ENCODE data around the gene KIFC3. TPM values are rescaled to one million over a fixed set of nuclear protein-coding genes. Genes with fewer than 3 reads are reported as not detected.
"Not testable (repeated sequence)": the region's sequence is repeated elsewhere in the genome, so short reads cannot be mapped to it uniquely, and the experiment has no call there.

Gene KIFC3
- total RNA-seq, 2 experiments from 2014 or later, result 0.53 TPM; not detected in 1

- no peaks in the 10 kb centered on the region for H3K36me3 Mint-ChIP-seq (ENCODE audit: low read depth)
- H3K4me1 Mint-ChIP-seq (ENCODE audit: low read depth), result no peaks in the 10 kb centered on the region
- ChIA-PET CTCF (no interaction called here), POLR2A (no interaction called here)
- no peak overlapping the region for H3K4me3 Mint-ChIP-seq
- ATAC-seq (no peak), DNase-seq (no peak)
- H3K27me3 Mint-ChIP-seq (ENCODE audit: low read depth), result peaks cover 13% of the 10 kb centered on the region
- no peak overlapping the region for H3K27ac Mint-ChIP-seq
- no peaks in the 10 kb centered on the region for H3K9me3 Mint-ChIP-seq (ENCODE audit: insufficient read depth)
These were observed 19.8 kb upstream of the KIFC3 start for GRCh38 chr16:57822018-57822553.

GRCh38 chr16:57821149-57821971, 19.1 kb upstream of the KIFC3 start:
- ATAC-seq (no peak), DNase-seq (no peak)
- Mint-ChIP-seq H3K4me3 (no peak overlapping the region), H3K4me1 (ENCODE audit: low read depth) (peaks cover 5% of the 10 kb centered on the region), H3K9me3 (ENCODE audit: insufficient read depth) (no peaks in the 10 kb centered on the region), H3K36me3 (ENCODE audit: low read depth) (no peaks in the 10 kb centered on the region), H3K27me3 (ENCODE audit: low read depth) (peaks cover 13% of the 10 kb centered on the region), H3K27ac (no peak overlapping the region)
- ChIA-PET POLR2A (no interaction called here), CTCF (no interaction called here)

GRCh38 chr16:57818377-57819064, 16.2 kb upstream of the KIFC3 start:
- Mint-ChIP-seq H3K27ac (no peak overlapping the region), H3K4me1 (ENCODE audit: low read depth) (peaks cover 19% of the 10 kb centered on the region), H3K27me3 (ENCODE audit: low read depth) (peaks cover 9% of the 10 kb centered on the region), H3K36me3 (ENCODE audit: low read depth) (no peaks in the 10 kb centered on the region), H3K4me3 (no peak overlapping the region), H3K9me3 (ENCODE audit: insufficient read depth) (no peaks in the 10 kb centered on the region)
- no peak for ATAC-seq
- DNase-seq, result no peak
- POLR2A ChIA-PET, result no interaction called here
- CTCF ChIA-PET, result interaction anchor here (0.9 kb wide), 1 partner anchor 10 kb away, joined by 3 read pairs; no protein-coding TSS in a partner anchor

- CTCF ChIA-PET, result interaction anchor here (0.9 kb wide), 1 partner anchor 9 kb away, joined by 3 read pairs; no protein-coding TSS in a partner anchor
- Mint-ChIP-seq H3K4me1 (ENCODE audit: low read depth) (peaks cover 19% of the 10 kb centered on the region), H3K4me3 (no peak overlapping the region), H3K27ac (no peak overlapping the region), H3K36me3 (ENCODE audit: low read depth) (no peaks in the 10 kb centered on the region), H3K9me3 (ENCODE audit: insufficient read depth) (no peaks in the 10 kb centered on the region), H3K27me3 (ENCODE audit: low read depth) (peaks cover 3% of the 10 kb centered on the region)
- POLR2A ChIA-PET, result no interaction called here
- DNase-seq, result no peak
- ATAC-seq, result no peak
These were observed 15.4 kb upstream of the KIFC3 start for GRCh38 chr16:57817680-57818079.

GRCh38 chr16:57815987-57816745, 13.9 kb upstream of the KIFC3 start:
- POLR2A ChIA-PET, result no interaction called here
- H3K27ac Mint-ChIP-seq, result no peak overlapping the region
- H3K27me3 Mint-ChIP-seq (ENCODE audit: low read depth), result peaks cover 2% of the 10 kb centered on the region
- no peaks in the 10 kb centered on the region for H3K36me3 Mint-ChIP-seq (ENCODE audit: low read depth)
- DNase-seq (peak; percentile 34), ATAC-seq (peak; percentile 61)
- CTCF ChIA-PET, result no interaction called here
- no peak overlapping the region for H3K4me3 Mint-ChIP-seq
- no peaks in the 10 kb centered on the region for H3K9me3 Mint-ChIP-seq (ENCODE audit: insufficient read depth)
- H3K4me1 Mint-ChIP-seq (ENCODE audit: low read depth), result peaks cover 21% of the 10 kb centered on the region

GRCh38 chr16:57814896-57815295, 12.6 kb upstream of the KIFC3 start:
- ATAC-seq (no peak), DNase-seq (no peak)
- CTCF ChIA-PET, result no interaction called here
- no peak overlapping the region for H3K4me3 Mint-ChIP-seq
- no peaks in the 10 kb centered on the region for H3K36me3 Mint-ChIP-seq (ENCODE audit: low read depth)
- peaks cover 33% of the 10 kb centered on the region for H3K4me1 Mint-ChIP-seq (ENCODE audit: low read depth)
- peaks cover 2% of the 10 kb centered on the region for H3K27me3 Mint-ChIP-seq (ENCODE audit: low read depth)
- no peak overlapping the region for H3K27ac Mint-ChIP-seq
- POLR2A ChIA-PET, result no interaction called here
- H3K9me3 Mint-ChIP-seq (ENCODE audit: insufficient read depth), result no peaks in the 10 kb centered on the region

GRCh38 chr16:57813466-57813865, 11.2 kb upstream of the KIFC3 start:
- ChIA-PET POLR2A (no interaction called here), CTCF (no interaction called here)
- ATAC-seq, result no peak
- peaks cover 5% of the 10 kb centered on the region for H3K27me3 Mint-ChIP-seq (ENCODE audit: low read depth)
- H3K4me1 Mint-ChIP-seq (ENCODE audit: low read depth), result peaks cover 44% of the 10 kb centered on the region
- DNase-seq, result no peak
- H3K27ac Mint-ChIP-seq, result no peak overlapping the region
- no peak overlapping the region for H3K4me3 Mint-ChIP-seq
- no peaks in the 10 kb centered on the region for H3K36me3 Mint-ChIP-seq (ENCODE audit: low read depth)
- H3K9me3 Mint-ChIP-seq (ENCODE audit: insufficient read depth), result no peaks in the 10 kb centered on the region

GRCh38 chr16:57811340-57811739, 9.0 kb upstream of the KIFC3 start:
- POLR2A ChIA-PET, result not testable (repeated sequence)

GRCh38 chr16:57810197-57811031, 8.1 kb upstream of the KIFC3 start:
- ChIA-PET CTCF (interaction anchor here (0.8 to 1.1 kb wide), 3 partner anchors 11 to 287 kb away, joined by 3 to 5 read pairs (median 3); partner anchors contain the start of gene ZNF319), POLR2A (interaction anchor here (1.0 kb wide), 1 partner anchor 11 kb away, joined by 3 read pairs; no protein-coding TSS in a partner anchor)
- Mint-ChIP-seq H3K4me3 (no peak overlapping the region), H3K27me3 (ENCODE audit: low read depth) (peaks cover 22% of the 10 kb centered on the region), H3K36me3 (ENCODE audit: low read depth) (no peaks in the 10 kb centered on the region), H3K4me1 (ENCODE audit: low read depth) (peaks cover 37% of the 10 kb centered on the region), H3K27ac (peak overlapping the region; percentile 67), H3K9me3 (ENCODE audit: insufficient read depth) (no peaks in the 10 kb centered on the region)
- DNase-seq (peak; percentile 89), ATAC-seq (peak; percentile 98)

More at GRCh38 chr16:57811340-57811739, 9.0 kb upstream of the KIFC3 start:
- H3K36me3 Mint-ChIP-seq (ENCODE audit: low read depth); DNase-seq; H3K4me3 Mint-ChIP-seq; ATAC-seq; H3K9me3 Mint-ChIP-seq (ENCODE audit: insufficient read depth): not testable (repeated sequence)
- CTCF ChIA-PET, result interaction anchor here (1.1 kb wide), 1 partner anchor 286 kb away, joined by 3 read pairs; no protein-coding TSS in a partner anchor
- Mint-ChIP-seq H3K4me1 (ENCODE audit: low read depth) (peaks cover 46% of the 10 kb centered on the region), H3K27me3 (ENCODE audit: low read depth) (peaks cover 17% of the 10 kb centered on the region), H3K27ac (peak overlapping the region; percentile 8)

- Mint-ChIP-seq H3K9me3 (ENCODE audit: insufficient read depth) (no peaks in the 10 kb centered on the region), H3K36me3 (ENCODE audit: low read depth) (no peaks in the 10 kb centered on the region), H3K4me1 (ENCODE audit: low read depth) (peaks cover 33% of the 10 kb centered on the region), H3K27ac (peak overlapping the region; percentile 67), H3K27me3 (ENCODE audit: low read depth) (peaks cover 22% of the 10 kb centered on the region), H3K4me3 (no peak overlapping the region)
- DNase-seq (no peak), ATAC-seq (no peak)
- POLR2A ChIA-PET, result interaction anchor here (1.0 kb wide), 1 partner anchor 10 kb away, joined by 3 read pairs; no protein-coding TSS in a partner anchor
- CTCF ChIA-PET, result interaction anchor here (0.8 to 1.1 kb wide), 2 partner anchors 10 to 191 kb away, joined by 3 to 5 read pairs; partner anchors contain the start of gene ZNF319
These were observed 7.2 kb upstream of the KIFC3 start for GRCh38 chr16:57809276-57810196.

Data from activated CD8-positive, alpha-beta T cell treated with anti-CD3 and anti-CD28 coated beads, Interleukin-2, amount 10 ng/mL, durations not matched to agents 7 days and 5 days (primary cell).